Activated T-helper 9 cell treated with anti-CD3 and anti-CD28 coated beads, Interleukin-2, amount 50 U/mL, for 16 hours (primary cell): Measurements from ENCODE around the gene CSPG4.

Experiments used
- DNase-seq: peaks from one replicate; pipeline ENCODE4 v3.0.0-alpha.2; 2020; ENCODE audit warnings: low read depth

Gene CSPG4

GRCh38 chr15:75669191-75669878 lies 43.3 kb downstream of the CSPG4 start:
- no peak for DNase-seq

DNA sequence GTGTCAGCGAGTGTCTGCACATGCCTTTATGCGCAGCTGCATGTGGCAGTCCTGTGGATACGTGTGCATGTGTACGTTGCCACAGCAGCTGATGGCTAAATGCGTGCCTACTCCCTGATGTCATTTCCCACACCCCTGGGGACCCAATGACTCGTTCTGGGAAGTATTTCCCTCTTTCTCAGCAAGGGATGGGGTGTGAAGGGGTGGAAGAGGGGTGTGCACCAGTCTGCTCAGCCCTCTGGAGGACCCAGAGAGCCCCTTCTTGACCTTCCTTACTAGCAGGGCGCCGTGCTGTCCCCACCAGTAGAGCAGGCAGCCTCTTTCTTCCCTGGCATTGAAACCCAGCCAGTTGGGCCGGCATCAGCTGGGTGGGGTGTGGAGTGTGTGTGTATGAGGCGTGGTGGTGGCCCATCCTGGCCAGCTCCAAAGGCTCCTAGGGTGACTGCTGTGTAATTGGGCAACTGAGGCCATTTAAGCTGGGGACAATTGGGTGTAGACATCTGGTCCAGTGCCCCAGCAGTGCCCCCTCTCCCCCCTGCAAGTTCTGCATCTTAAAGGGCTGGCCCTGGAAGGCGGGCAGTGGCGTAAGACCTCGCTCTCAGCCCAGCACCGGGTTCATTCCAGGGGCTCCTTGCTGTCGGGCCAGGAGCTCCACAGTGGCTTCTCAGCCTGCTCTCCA lies 45.7 kb downstream of the CSPG4 start:
- no peak for DNase-seq

- DNase-seq = no peak
Measured at GRCh38 chr15:75663931-75664421, 48.7 kb downstream of the CSPG4 start.

DNA sequence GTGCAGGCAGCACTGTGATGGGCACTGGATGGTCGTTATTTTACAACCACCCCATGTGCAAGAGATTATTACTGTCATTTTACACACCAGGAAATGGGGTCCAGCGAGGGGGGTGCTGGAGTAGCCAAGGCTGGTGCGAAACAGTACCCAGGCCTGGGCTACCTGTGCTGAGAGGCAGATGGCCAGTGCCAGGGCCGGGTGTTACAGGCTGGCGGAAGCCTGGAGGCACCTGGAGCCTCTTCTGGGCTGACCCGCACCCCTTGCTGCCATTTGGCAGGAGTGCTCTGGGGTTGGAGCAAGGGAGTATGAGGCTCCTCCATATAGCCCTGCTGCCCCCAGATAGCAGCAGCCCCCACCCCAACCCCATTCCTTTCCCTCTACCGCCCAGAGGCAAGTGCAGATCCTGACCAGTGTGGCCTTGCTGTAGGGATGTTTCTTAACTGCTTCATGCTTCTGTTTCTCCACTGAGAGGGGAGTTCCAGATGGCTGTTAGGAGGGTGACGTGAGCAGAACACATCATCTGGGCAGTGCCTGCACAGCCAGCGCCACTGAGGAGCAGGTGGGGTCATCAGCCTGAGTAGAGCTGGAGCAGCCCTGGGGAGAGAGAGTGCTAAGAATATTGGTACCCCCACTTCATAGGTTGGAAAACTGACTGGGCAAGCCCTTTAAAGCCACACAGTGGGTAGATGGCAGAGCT lies 49.7 kb downstream of the CSPG4 start:
- no peak for DNase-seq

GRCh38 chr15:75661756-75662140 lies 50.9 kb downstream of the CSPG4 start:
- no peak for DNase-seq

DNA sequence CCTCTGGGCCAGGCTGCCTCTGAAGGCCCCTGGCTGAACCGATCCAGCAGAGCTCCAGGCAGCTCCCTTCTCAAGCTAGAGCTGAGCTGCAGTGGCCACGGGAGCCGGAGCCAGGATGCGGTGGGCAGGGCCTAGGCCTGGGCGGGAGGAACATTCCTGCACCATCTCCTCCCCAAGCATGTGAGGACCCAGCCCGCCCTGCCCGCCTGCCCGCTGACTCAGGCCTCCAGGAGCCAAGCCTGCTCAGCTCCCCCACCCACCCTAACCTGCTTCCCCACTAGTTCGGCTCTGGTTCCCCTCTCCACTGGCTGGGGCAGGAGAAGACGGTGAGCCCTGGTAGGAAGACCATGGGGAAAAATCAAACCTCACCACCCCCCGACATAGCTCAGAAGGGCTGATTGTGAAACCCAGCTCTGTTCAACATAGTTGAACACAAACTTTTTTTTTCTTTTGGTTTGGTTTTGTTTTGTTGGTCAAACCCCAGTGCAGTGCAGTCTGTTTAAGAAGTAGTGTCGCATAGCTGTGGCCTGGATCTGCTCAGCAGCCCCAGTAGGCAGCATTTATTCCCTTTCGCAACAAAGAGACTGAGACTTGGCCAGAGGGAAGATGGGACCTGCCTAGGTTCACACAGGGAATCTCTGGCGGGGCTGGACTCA lies 51.4 kb downstream of the CSPG4 start:
- DNase-seq = no peak

DNA sequence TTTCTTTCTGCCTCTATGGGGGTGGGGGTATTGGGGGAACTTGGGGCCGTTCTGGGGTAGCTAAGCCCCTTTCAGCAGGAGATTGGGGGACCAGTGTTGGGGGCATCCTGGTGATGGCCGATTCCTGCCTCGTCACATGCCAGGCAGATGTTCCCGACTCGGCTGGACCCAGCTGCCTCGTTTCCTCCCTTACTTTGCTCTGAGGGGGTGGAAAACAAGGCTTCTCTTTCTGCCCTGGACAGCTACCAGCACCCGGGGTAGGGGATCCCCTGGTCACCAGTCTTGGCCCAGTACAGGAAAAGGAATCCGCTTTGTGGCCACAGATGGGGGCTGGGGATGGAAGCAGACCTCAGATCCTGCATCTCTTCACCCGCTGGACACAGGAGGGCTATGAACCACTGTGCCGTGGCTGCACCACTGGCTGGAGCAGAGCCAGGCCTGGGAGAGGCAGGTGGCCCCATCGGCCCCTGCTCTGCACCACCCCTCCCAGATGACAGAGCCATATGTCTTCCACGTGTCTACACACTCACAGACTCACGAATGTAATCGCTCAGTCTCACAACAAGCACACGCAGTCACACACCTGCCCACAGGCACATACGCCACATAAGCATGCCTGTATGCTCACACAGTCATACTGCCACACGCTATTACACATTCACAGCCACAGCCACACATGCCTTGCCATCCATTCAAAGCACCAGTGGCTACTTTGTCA lies 52.6 kb downstream of the CSPG4 start:
- no peak for DNase-seq

DNA sequence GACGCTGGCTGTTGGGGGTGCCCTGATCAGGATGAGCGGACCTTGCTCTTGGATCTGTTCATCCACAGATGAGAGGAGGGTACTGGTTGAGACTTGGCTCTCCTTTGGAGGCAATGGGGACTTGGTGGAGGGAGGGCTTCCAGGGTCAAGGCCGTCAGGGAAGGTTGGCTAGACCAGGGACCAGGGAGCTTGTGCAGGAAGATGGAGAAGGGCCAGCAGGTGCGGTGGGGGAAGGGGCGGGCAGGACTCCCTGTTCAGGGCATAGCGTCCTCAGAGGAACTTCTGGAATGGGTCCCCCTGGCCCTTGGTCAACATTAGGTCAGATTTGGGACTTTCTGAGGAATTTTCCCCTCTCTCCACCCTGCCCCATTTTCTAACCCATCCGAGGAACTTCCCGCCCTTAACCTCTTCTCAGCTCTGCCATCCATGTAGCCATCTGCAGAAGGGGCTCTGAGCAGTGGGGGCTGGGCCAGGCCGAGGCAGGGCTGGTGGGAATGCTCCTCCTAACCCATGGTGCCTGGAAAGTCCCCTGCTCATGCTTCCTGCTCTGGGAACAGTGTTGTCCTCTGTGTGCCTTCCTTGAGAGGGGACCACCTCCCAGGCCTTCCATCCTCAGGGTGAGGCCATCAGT lies 53.4 kb downstream of the CSPG4 start:
- DNase-seq = no peak

- no peak for DNase-seq
Measured at GRCh38 chr15:75656813-75657212, 55.8 kb downstream of the CSPG4 start.

- no peak for DNase-seq
Measured at GRCh38 chr15:75656331-75656730, 56.3 kb downstream of the CSPG4 start.

- no peak for DNase-seq
Measured at GRCh38 chr15:75655931-75656330, 56.7 kb downstream of the CSPG4 start.

- DNase-seq = no peak
Measured at GRCh38 chr15:75654201-75654907, 58.3 kb downstream of the CSPG4 start.

GRCh38 chr15:75653347-75653913 lies 59.2 kb downstream of the CSPG4 start:
- DNase-seq = no peak

DNA sequence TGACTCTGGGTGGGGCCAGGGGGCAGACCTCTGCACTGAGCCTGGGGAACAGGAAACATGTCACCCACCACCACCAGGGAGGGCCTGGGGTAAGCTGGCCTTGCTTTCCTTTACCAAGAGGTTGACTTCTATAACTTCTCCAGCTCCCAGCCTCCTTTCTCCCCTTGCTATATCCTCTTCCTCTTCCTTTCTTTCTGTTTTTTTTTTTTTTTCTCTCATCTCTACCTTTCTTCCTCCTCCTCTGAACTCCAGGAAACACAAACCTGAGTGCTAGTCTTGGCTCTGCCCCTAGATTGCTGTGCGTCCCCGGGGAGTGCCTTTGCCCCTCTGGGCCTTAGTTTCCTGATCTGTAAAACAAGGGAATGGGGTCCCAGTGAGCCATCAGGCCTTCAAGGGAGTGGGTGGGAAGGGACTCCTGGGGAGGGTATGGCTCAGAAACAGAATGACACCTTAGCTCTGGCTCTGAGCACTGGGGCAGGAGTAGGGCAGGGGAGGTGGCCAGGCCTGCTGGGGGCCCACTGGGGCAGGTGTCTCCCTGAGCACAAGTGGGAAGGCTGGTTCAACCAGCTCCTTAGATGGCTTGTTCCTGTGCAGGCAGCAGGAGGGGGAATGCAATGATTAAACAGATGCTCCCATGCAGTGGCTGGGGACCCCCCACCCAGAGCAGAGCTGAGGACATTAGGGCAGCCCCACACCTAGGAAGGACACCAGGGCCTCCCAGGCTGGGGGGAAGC lies 60.7 kb downstream of the CSPG4 start:
- DNase-seq = no peak

DNA sequence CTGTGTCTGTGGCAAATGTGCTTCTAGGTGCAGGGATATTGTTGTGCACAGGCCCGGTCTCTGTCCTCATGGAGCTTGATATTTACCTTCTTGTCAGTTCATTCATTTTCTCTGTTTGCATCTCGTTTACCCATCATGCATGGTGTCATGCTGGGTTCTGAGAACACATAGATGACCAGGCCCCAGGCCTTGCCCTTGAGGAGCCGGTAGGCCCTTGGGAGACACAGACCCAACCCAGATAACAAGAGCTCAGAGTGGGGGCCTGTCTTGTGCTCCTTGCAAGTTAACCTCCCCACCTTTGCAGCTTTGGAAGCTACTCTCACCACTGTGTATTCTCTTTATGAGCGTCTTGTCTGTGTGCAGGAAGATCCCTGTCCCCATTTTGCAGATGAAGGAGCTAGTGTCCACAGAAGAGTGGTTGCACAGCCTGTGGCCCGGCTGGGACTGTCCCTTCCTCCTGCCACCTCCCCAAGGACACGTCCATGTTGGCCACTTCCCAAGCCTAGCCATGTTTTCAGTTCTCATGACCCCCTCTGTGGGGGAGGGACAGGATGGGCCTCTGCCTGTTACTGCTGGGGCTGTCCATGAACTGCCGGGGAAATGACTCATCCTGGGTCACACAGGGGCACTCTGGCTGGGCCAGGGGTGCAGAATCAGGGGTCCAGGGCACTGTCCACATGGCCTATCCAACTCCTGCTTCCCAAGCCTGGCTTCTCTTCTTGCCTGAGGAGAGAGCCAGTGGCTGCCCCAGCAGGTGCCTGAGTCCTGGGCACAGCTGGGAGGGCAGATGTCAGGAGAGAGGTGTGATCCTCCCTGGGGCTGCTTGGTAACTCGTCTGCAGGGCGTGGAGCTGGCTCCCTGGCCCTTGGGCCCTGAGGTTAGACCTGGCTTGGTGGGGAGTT lies 61.5 kb downstream of the CSPG4 start:
- no peak for DNase-seq

DNA sequence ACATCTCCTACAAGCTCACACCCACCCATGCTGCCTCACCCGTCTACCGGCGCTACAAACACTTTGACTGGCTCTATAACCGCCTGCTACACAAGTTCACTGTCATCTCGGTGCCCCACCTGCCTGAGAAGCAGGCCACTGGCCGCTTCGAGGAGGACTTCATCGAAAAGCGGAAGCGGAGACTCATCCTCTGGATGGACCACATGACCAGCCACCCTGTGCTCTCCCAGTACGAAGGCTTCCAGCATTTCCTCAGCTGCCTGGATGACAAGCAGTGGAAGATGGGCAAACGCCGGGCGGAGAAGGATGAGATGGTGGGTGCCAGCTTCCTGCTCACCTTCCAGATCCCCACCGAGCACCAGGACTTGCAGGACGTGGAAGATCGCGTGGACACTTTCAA lies 62.8 kb downstream of the CSPG4 start:
- no peak for DNase-seq

GRCh38 chr15:75649045-75649761 lies 63.4 kb downstream of the CSPG4 start:
- no peak for DNase-seq
